Panc1 (cell line): ENCODE data around the gene MAGI3. TPM values are rescaled to one million over a fixed set of nuclear protein-coding genes. Genes with fewer than 3 reads are reported as not detected.
"Not testable (repeated sequence)": the region's sequence is repeated elsewhere in the genome, so short reads cannot be mapped to it uniquely, and the experiment has no call there.

Experiments used
- ATAC-seq: fragments of 200-7000 bp; cut with Tn5 transposase; 2 replicates; pipeline ENCODE4 v1.9.1; 2020; ENCODE audit warnings: mild to moderate bottlenecking, moderate library complexity
- BruUV-seq: library from RNA; stranded (reverse); fragments of 400-500 nt; replicated peaks from 2 replicates; lab custom pipeline; 2021; lab: Mats Ljungman, UMichigan
- CTCF ChIA-PET: fragments of 300-600 bp; sonication (Branson Sonifier 250); formaldehyde crosslinking; loops from one replicate; lab custom pipeline; 2022; ENCODE audit warnings: antibody characterized with exemption; lab: Charles Lee
- POLR2A ChIA-PET: fragments of 300-600 bp; sonication (Branson Sonifier 250); formaldehyde crosslinking; loops from one replicate; lab custom pipeline; 2022; ENCODE audit warnings: antibody characterized with exemption; lab: Charles Lee
- DNase-seq: peaks from one replicate; pipeline ENCODE4 v3.0.0-alpha.2; 2010; ENCODE audit warnings: low read depth, low spot score
- H3K27ac ChIP-seq: 2 replicates; pipeline ENCODE4 v1.5.1; 2011; ENCODE audit warnings: mild to moderate bottlenecking, low read length, inconsistent platforms
- H3K27me3 ChIP-seq: fragments of 200-500 bp; sonication (Bioruptor generic); 2 replicates; pipeline ENCODE4 v1.6.0; 2014; ENCODE audit warnings: low read length, inconsistent platforms; ENCODE audit not compliant: control insufficient read depth, insufficient read depth
- H3K36me3 ChIP-seq: fragments of 200-500 bp; sonication (Bioruptor generic); 2 replicates; pipeline ENCODE4 v1.5.1; 2014; ENCODE audit warnings: inconsistent platforms, mild to moderate bottlenecking, low read length, moderate library complexity; ENCODE audit not compliant: control insufficient read depth, insufficient read depth
- H3K4me1 ChIP-seq: 2 replicates; pipeline ENCODE4 v1.5.1; 2011; ENCODE audit warnings: inconsistent platforms, mild to moderate bottlenecking, low read length, moderate library complexity; ENCODE audit not compliant: control insufficient read depth, insufficient read depth
- H3K4me3 ChIP-seq, 2 experiments: 2 replicates each; pipeline ENCODE4 v1.5.1; 2011 to 2012; ENCODE audit warnings: low read depth in 2 of 2, low read length in 2 of 2, mild to moderate bottlenecking in 2 of 2, inconsistent platforms in 1 of 2, moderate library complexity in 1 of 2
- H3K9me3 ChIP-seq: fragments of 200-500 bp; sonication (Bioruptor generic); 2 replicates; pipeline ENCODE4 v1.5.1; 2014; ENCODE audit warnings: low read depth, mild to moderate bottlenecking, inconsistent platforms, low read length, moderate library complexity; ENCODE audit not compliant: control insufficient read depth, insufficient read depth
- CTCF ChIP-seq: fragments of 450-650 bp; IDR thresholded peaks from 2 replicates; pipeline ENCODE4 v1.5.1; 2017; ENCODE audit warnings: mild to moderate bottlenecking
- POLR2AphosphoS5 ChIP-seq: IDR thresholded peaks from 2 replicates; pipeline ENCODE4 v1.6.1; 2012; ENCODE audit warnings: mild to moderate bottlenecking, low read depth, low read length, moderate library complexity
- REST ChIP-seq, 2 experiments: IDR thresholded peaks; 2 replicates each; pipeline ENCODE4 v1.6.1; 2011 to 2012; ENCODE audit warnings: low read depth in 2 of 2, control low read depth in 1 of 2, low read length in 1 of 2, mild to moderate bottlenecking in 1 of 2, moderate library complexity in 1 of 2; ENCODE audit not compliant: insufficient read depth in 1 of 2
- SIN3A ChIP-seq: IDR thresholded peaks from 2 replicates; pipeline ENCODE4 v1.6.1; 2012; ENCODE audit warnings: low read depth, mild to moderate bottlenecking, low read length, moderate library complexity, borderline replicate concordance; ENCODE audit not compliant: insufficient read depth
- TCF7L2 ChIP-seq: IDR thresholded peaks from 2 replicates; pipeline ENCODE4 v1.6.1; 2011; ENCODE audit warnings: mild to moderate bottlenecking, low read depth, low read length, inconsistent platforms
- in situ Hi-C: cut with HindIII; loops from 2 replicates; pipeline ENCODE4 v1.10.0; 2016; ENCODE audit warnings: low sequenced_read_pairs, low pct_unique_long_range_greater_than_20kb
- intact Hi-C: fragments of 100-400 bp; cut with micrococcal nuclease; formaldehyde crosslinking; loops from one replicate; pipeline ENCODE4 v1.10.0; 2022; ENCODE audit not compliant: unreplicated experiment
- total RNA-seq: library from RNA; stranded (reverse); gene quantifications from one replicate; pipeline ENCODE4 v1.2.1, GENCODE V29; 2021; ENCODE audit not compliant: unreplicated experiment

MAGI3 gene
- total RNA-seq, 1 experiment from 2014 or later = 10.9 TPM

GRCh38 chr1:113507552-113508214, 117.4 kb downstream of the MAGI3 start:
- DNase-seq (no peak), ATAC-seq (no peak)
- Histone ChIP-seq H3K27ac (no peak overlapping the region), H3K9me3 (peaks cover 8% of the 10 kb centered on the region; the same call in 1 of the 2 replicates), H3K4me3 (no peak overlapping the region), H3K27me3 (no peaks in the 10 kb centered on the region), H3K36me3 (no peaks in the 10 kb centered on the region), H3K4me1 (no peaks in the 10 kb centered on the region)
- in situ Hi-C loops (no loop called here), intact Hi-C loops (no loop called here)
- POLR2A ChIA-PET = no interaction called here
- CTCF ChIA-PET = no interaction called here
- TF ChIP-seq POLR2AphosphoS5 (no peak), TCF7L2 (no peak), SIN3A (no peak), REST (IDR thresholded peaks at IDR 0.05; ENCODE audit: insufficient read depth in 1 of 2, low read depth in 2 of 2, low read length in 1 of 2) (no peak), CTCF (no peak)
- no TSS peak for BruUV-seq

- no peaks in the 10 kb centered on the region for H3K36me3 ChIP-seq
- TF ChIP-seq POLR2AphosphoS5 (no peak), REST (IDR thresholded peaks at IDR 0.05; ENCODE audit: insufficient read depth in 1 of 2, low read depth in 2 of 2, low read length in 1 of 2) (no peak), SIN3A (no peak), CTCF (no peak), TCF7L2 (no peak)
- H3K9me3 ChIP-seq = peaks cover 8% of the 10 kb centered on the region; the same call in 1 of the 2 replicates
- no peaks in the 10 kb centered on the region for H3K4me1 ChIP-seq
- ChIA-PET POLR2A (no interaction called here), CTCF (no interaction called here)
- H3K27me3 ChIP-seq = no peaks in the 10 kb centered on the region
- no peak for ATAC-seq
- no peak overlapping the region for H3K4me3 ChIP-seq
- BruUV-seq = no TSS peak
- no peak for DNase-seq
- intact Hi-C loops (no loop called here), in situ Hi-C loops (no loop called here)
- H3K27ac ChIP-seq = no peak overlapping the region
Observed at GRCh38 chr1:113508364-113509164, 118.2 kb downstream of the MAGI3 start.

- H3K9me3 ChIP-seq, H3K36me3 ChIP-seq, H3K4me1 ChIP-seq, H3K27me3 ChIP-seq, POLR2A ChIA-PET, intact Hi-C loops, ATAC-seq, H3K27ac ChIP-seq, CTCF ChIA-PET, H3K4me3 ChIP-seq, DNase-seq, BruUV-seq, in situ Hi-C loops: not testable (repeated sequence)
Observed at GRCh38 chr1:113509766-113510165, 119.5 kb downstream of the MAGI3 start.
